K562 (cell line): ENCODE measurements around the gene HARS2. TPM values are rescaled to one million over a fixed set of nuclear protein-coding genes. Genes with fewer than 3 reads are reported as not detected.
A peak's percentile ranks its signal among the peaks of the same experiment; 100 is the strongest.

Source experiments
- ATAC-seq: fragments of 200-7000 bp; cut with Tn5 transposase; 3 replicates; pipeline ENCODE4 v1.9.1; 2020; ENCODE audit warnings: moderate library complexity
- BruUV-seq: library from RNA; stranded (reverse); fragments of 400-500 nt; replicated peaks from 2 replicates; lab custom pipeline; 2021; lab: Mats Ljungman, UMichigan
- CTCF ChIA-PET: fragments of 300-600 bp; formaldehyde crosslinking; extraction: SDS; loops from one replicate; lab custom pipeline; 2021; ENCODE audit warnings: low intra/inter-chr PET ratio; lab: Yijun Ruan, JAX
- POLR2A ChIA-PET: fragments of 300-600, 350-650 bp; sonication (Branson Sonifier 250); formaldehyde crosslinking; extraction: SDS; loops from one replicate; lab custom pipeline; 2021; ENCODE audit warnings: antibody characterized with exemption, inconsistent platforms; lab: Yijun Ruan, JAX
- DNase-seq, 4 experiments: peaks; one replicate each; pipeline versions ENCODE4 v3.0.0 to v3.0.0-alpha.2; 2011 to 2018; ENCODE audit warnings: low spot score in 3 of 4, mixed read lengths in 3 of 4; ENCODE audit errors: extremely low read depth in 1 of 4
- FAIRE-seq: peaks from 2 replicates; lab custom pipeline; 2011; peaks lifted over from hg19 to GRCh38; lab: Jason Lieb, UNC
- H2AFZ ChIP-seq: 2 replicates; pipeline ENCODE4 v1.6.0; 2011; ENCODE audit warnings: low read depth, low read length, control low read depth, inconsistent platforms
- H3K27ac ChIP-seq: fragments of 200-600 bp; 3 replicates; pipeline ENCODE4 v1.8.0; 2011; ENCODE audit warnings: low read depth, mild to moderate bottlenecking, control low read depth, inconsistent platforms, low read length, moderate library complexity, mixed read lengths; ENCODE audit errors: extremely low read depth
- H3K27me3 ChIP-seq, 2 experiments: fragments of 300-600 bp in 1 of 2; 2 replicates in 1 of 2; 3 replicates in 1 of 2; pipeline versions ENCODE4 v1.6.0 to v1.8.0; 2011; ENCODE audit warnings: inconsistent platforms in 2 of 2, low read length in 2 of 2, mild to moderate bottlenecking in 1 of 2, mixed read lengths in 1 of 2, moderate library complexity in 1 of 2; ENCODE audit not compliant: control insufficient read depth in 2 of 2, insufficient read depth in 2 of 2
- H3K36me3 ChIP-seq: fragments of 300-600 bp; 3 replicates; pipeline ENCODE4 v1.8.0; 2011; ENCODE audit warnings: mild to moderate bottlenecking, low read length, inconsistent platforms; ENCODE audit not compliant: control insufficient read depth, insufficient read depth
- H3K4me1 ChIP-seq, 2 experiments: fragments of 200-600 bp in 1 of 2; replicated peaks in 1 of 2; 2 replicates in 1 of 2; 3 replicates in 1 of 2; pipeline versions ENCODE4 v1.5.1 to v1.8.0; 2011; ENCODE audit warnings: inconsistent platforms in 2 of 2, low read length in 2 of 2, mild to moderate bottlenecking in 1 of 2, mixed read lengths in 1 of 2, moderate library complexity in 1 of 2; ENCODE audit not compliant: control insufficient read depth in 2 of 2, insufficient read depth in 2 of 2
- H3K4me2 ChIP-seq: 2 replicates; pipeline ENCODE4 v1.6.1; 2011; ENCODE audit warnings: low read length, control low read depth, inconsistent platforms, mixed read lengths; ENCODE audit not compliant: insufficient read depth
- H3K4me3 ChIP-seq: fragments of 200-600 bp; sonication (generic), shearing (Covaris generic); 2 replicates; pipeline ENCODE4 v1.5.1; 2016; ENCODE audit warnings: control low read depth, inconsistent platforms
- H3K79me2 ChIP-seq: fragments of 200-600 bp; 3 replicates; pipeline ENCODE4 v1.8.0; 2011; ENCODE audit warnings: low read length, inconsistent platforms; ENCODE audit not compliant: control insufficient read depth, insufficient read depth
- H3K9ac ChIP-seq, 2 experiments: 2 replicates each; pipeline versions ENCODE4 v1.6.0 to v1.6.1; 2011; ENCODE audit warnings: low read depth in 2 of 2, low read length in 2 of 2, control low read depth in 1 of 2, inconsistent platforms in 1 of 2, mild to moderate bottlenecking in 1 of 2, mixed read lengths in 1 of 2; ENCODE audit not compliant: insufficient read depth in 1 of 2
- H3K9me1 ChIP-seq: one replicate; pipeline ENCODE4 v1.6.0; 2011; ENCODE audit warnings: inconsistent platforms, mild to moderate bottlenecking, low read length, moderate library complexity; ENCODE audit not compliant: control insufficient read depth, insufficient read depth
- H3K9me3 ChIP-seq: replicated peaks from 2 replicates; pipeline ENCODE4 v1.5.1; 2011; ENCODE audit warnings: low read depth, low read length, inconsistent platforms; ENCODE audit not compliant: control insufficient read depth, insufficient read depth
- H4K20me1 ChIP-seq: replicated peaks from 2 replicates; pipeline ENCODE4 v1.6.1; 2011; ENCODE audit warnings: low read length, inconsistent platforms, mixed read lengths; ENCODE audit not compliant: control insufficient read depth, insufficient read depth
- CEBPB ChIP-seq: fragments of 450-650 bp; IDR thresholded peaks from 2 replicates; pipeline ENCODE4 v1.6.1; 2016; ENCODE audit warnings: missing genetic modification characterization, missing compliant biosample characterization
- CEBPG ChIP-seq, 3 experiments: fragments of 200-800 bp in 1 of 3; sonication (Bioruptor generic) in 1 of 3; sonication (generic) in 1 of 3; formaldehyde crosslinking in 1 of 3; IDR thresholded peaks in 2 of 3; conservative IDR thresholded peaks in 1 of 3; 2 replicates each; pipeline versions ENCODE4 v1.6.1 to v1.8.0; 2016 to 2022; ENCODE audit warnings: missing compliant biosample characterization in 2 of 3, missing genetic modification characterization in 2 of 3, mild to moderate bottlenecking in 1 of 3, missing genetic modification reagents in 1 of 3
- HDAC6 ChIP-seq: IDR thresholded peaks from 2 replicates; pipeline ENCODE4 v1.6.1; 2012; ENCODE audit warnings: low read depth, mild to moderate bottlenecking, control low read depth, inconsistent platforms, low read length, moderate library complexity
- SUPT5H ChIP-seq: fragments of 450-650 bp; IDR thresholded peaks from 2 replicates; pipeline ENCODE4 v1.6.1; 2016
- ZNF121 ChIP-seq: sonication (generic); formaldehyde crosslinking; conservative IDR thresholded peaks from 2 replicates; pipeline ENCODE4 v1.8.0; 2022; ENCODE audit warnings: missing genetic modification reagents
- ZNF23 ChIP-seq: fragments of 250-450 bp; sonication (Bioruptor Pico); IDR thresholded peaks from 2 replicates; pipeline ENCODE4 v1.4.0; 2020; ENCODE audit warnings: mild to moderate bottlenecking
- WGBS: fragments of 100-300 bp; shearing (Covaris generic); methylation state at CpG from one replicate; pipeline ENCODE4 v1.1.6; 2016; ENCODE audit warnings: low coverage, mixed read lengths; ENCODE audit not compliant: insufficient coverage; ENCODE audit errors: missing lambda C conversion rate; 5-methylcytosine and 5-hydroxymethylcytosine counted together
- in situ Hi-C: fragments of 300-500 bp; cut with MboI; formaldehyde crosslinking; loops from 4 replicates; pipeline ENCODE4 v1.15.0; 2018; ENCODE audit warnings: inconsistent platforms, mixed read lengths
- intact Hi-C: fragments of 100-400 bp; cut with micrococcal nuclease; formaldehyde crosslinking; loops from 2 replicates; pipeline ENCODE4 v1.14.2; 2022
- polyA plus RNA-seq, 8 experiments: library from polyadenylated mRNA; depleted of rRNA in 4 of 8; stranded (reverse) in 5 of 8; unstranded in 3 of 8; fragments of >200 nt; fragmentation: Nextera tagmentation in 2 of 8; fragmentation: Illumina TruSeq in 1 of 8; extraction: Ambion mirVana in 2 of 8; extraction: Trizol in 1 of 8; gene quantifications; 2 replicates each; pipeline versions ENCODE4 v1.2.1 to v1.2.3, GENCODE V29; 2011 to 2014; ENCODE audit warnings: inconsistent platforms in 1 of 8, missing spikeins in 1 of 8
- total RNA-seq, 7 experiments: library from RNA; depleted of rRNA in 6 of 7; stranded (reverse); fragments of >200 nt in 6 of 7; fragmentation: Illumina TruSeq in 2 of 7; extraction: Trizol in 2 of 7; gene quantifications; 2 replicates each; pipeline versions ENCODE4 v1.2.1 to v1.2.3, GENCODE V29; 2011 to 2021; ENCODE audit warnings: low replicate concordance in 1 of 7

HARS2 gene
- total and polyA plus RNA-seq, 9 of the 15 experiments (the other 6 are each of a cell fraction or from before 2014, with no cell fraction given), result 8.5 to 41.6 (median 27.1) TPM

DNA sequence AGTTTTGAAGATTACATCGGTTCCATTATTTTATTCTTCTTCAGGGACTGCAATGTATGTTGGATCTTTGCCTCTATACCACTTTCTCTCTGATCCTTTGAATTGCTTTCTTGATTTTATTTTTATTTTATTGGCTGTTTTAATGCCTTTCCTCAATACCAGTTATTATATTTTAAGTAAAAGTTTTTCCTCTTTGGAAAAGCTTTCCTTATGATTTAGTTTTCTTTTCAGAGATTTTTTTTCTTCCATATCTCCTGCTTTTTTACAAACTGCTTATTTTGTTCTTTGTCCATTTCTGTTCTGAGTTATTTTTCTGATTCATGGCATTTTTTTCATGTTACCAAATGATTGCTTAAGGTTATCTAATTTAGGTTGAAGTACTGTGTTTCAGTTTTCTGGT is 20.5 kb downstream of the HARS2 start (continued):
- no peak for TF ChIP-seq ZNF23 (CRISPR knock-in tag)
- no peak for TF ChIP-seq HDAC6

GRCh38 chr5:140713562-140714094 is 22.4 kb downstream of the HARS2 start:
- in situ Hi-C loops, result loop anchor here (5.0 kb wide), 1 partner anchor 346 kb away; no protein-coding TSS in a partner anchor

More at GRCh38 chr5:140713562-140714094, 22.4 kb downstream of the HARS2 start:
- H3K9me3 ChIP-seq, result no peaks in the 10 kb centered on the region
- no peak for FAIRE-seq
- intact Hi-C loops, result loop anchor here (10.0 kb wide), 2 partner anchors 529 to 599 kb away; partner anchors contain the start of gene PURA
- H3K27me3 ChIP-seq, result no peaks in the 10 kb centered on the region
- no peak overlapping the region for H3K27ac ChIP-seq
- ChIA-PET CTCF (no interaction called here), POLR2A (no interaction called here)
- no peaks in the 10 kb centered on the region for H3K36me3 ChIP-seq
- no TSS peak for BruUV-seq
- no peak overlapping the region for H3K4me3 ChIP-seq
- TF ChIP-seq CEBPB (tag) (peak; percentile 54), CEBPG (CRISPR knock-in tag; IDR thresholded peaks at IDR 0.05) (no peak), CEBPG (tag; conservative IDR thresholded peaks at IDR 0.05 in 1 of 2, IDR thresholded peaks at IDR 0.05 in 1 of 2) (peak; percentile 24 to 36; a peak in 1 of 4 replicates), SUPT5H (no peak), ZNF121 (CRISPR knock-in tag) (peak; percentile 75)
- no peak overlapping the region for H3K4me2 ChIP-seq
- H3K4me1 ChIP-seq, result peaks cover 0 to 10% of the 10 kb centered on the region in 2 experiments; a peak in 4 of 5 replicates
- no peaks in the 10 kb centered on the region for H4K20me1 ChIP-seq
- ATAC-seq, result no peak
- 56% methylated on average over 1 of the region's 1 CpG for WGBS
- H3K9ac ChIP-seq, result no peak overlapping the region
- DNase-seq, result no peak
- H3K79me2 ChIP-seq, result no peaks in the 10 kb centered on the region
- H3K9me1 ChIP-seq, result no peaks in the 10 kb centered on the region
- H2AFZ ChIP-seq, result no peak overlapping the region
